Vagina (tissue), 2 donors: ENCODE measurements around the gene PHYH. TPM values are rescaled to one million over a fixed set of nuclear protein-coding genes. Genes with fewer than 3 reads are reported as not detected.
"Not testable (repeated sequence)": the region's sequence is repeated elsewhere in the genome, so short reads cannot be mapped to it uniquely, and the experiment has no call there.

Experiments
- DNase-seq, 2 donors: peaks; one replicate each; pipeline ENCODE4 v3.0.0-alpha.2; 2017; ENCODE audit errors: extremely low spot score in 2 of 2
- H3K27ac ChIP-seq: fragments of 200-600 bp; sonication (generic); one replicate; pipeline ENCODE4 v1.5.1; 2019
- H3K27me3 ChIP-seq: fragments of 200-600 bp; sonication (generic); one replicate; pipeline ENCODE4 v1.5.1; 2019
- H3K36me3 ChIP-seq, 2 donors: fragments of 200-600 bp; sonication (generic); one replicate each; pipeline ENCODE4 v1.5.1; 2017 to 2019
- H3K4me1 ChIP-seq: fragments of 200-600 bp; sonication (generic); one replicate; pipeline ENCODE4 v1.5.1; 2019
- H3K4me3 ChIP-seq, 2 donors: fragments of 200-600 bp; sonication (generic); 1 replicate in 1 of 2; 2 replicates in 1 of 2; pipeline ENCODE4 v1.5.1; 2016 to 2019
- H3K9me3 ChIP-seq: fragments of 200-600 bp; sonication (generic); one replicate; pipeline ENCODE4 v1.5.1; 2019
- POLR2A ChIP-seq, 2 donors: fragments of 450-650 bp; IDR thresholded peaks; one replicate each; pipeline ENCODE4 v1.6.1; 2017; ENCODE audit warnings: antibody characterized with exemption in 2 of 2, mild to moderate bottlenecking in 2 of 2, moderate library complexity in 2 of 2
- POLR2AphosphoS5 ChIP-seq, 2 donors: sonication (generic); formaldehyde crosslinking; IDR thresholded peaks; one replicate each; pipeline ENCODE4 v1.9.0; 2017; ENCODE audit warnings: antibody characterized with exemption in 2 of 2, mild to moderate bottlenecking in 2 of 2, low read depth in 1 of 2; ENCODE audit not compliant: insufficient read depth in 1 of 2
- intact Hi-C: fragments of 100-400 bp; cut with DNase I; formaldehyde crosslinking; loops from one replicate; pipeline ENCODE4 v1.15.1; 2023
- total RNA-seq: library from RNA; depleted of rRNA; stranded (reverse); fragments of >200 nt; gene quantifications from one replicate; pipeline ENCODE4 v1.2.3, GENCODE V29; 2016
- TF ChIP-seq, protein P1 (sequence below), 3 experiments: fragments of 450-650 bp in 2 of 3; fragments of 200-600 bp in 1 of 3; sonication (generic) in 1 of 3; IDR thresholded peaks; one replicate each; pipeline ENCODE4 v1.5.1; 2017 to 2019; ENCODE audit warnings: antibody characterized with exemption in 3 of 3, mild to moderate bottlenecking in 2 of 3, moderate library complexity in 2 of 3

Gene PHYH
- total RNA-seq, 1 donor from 2014 or later = 15.2 TPM

DNA sequence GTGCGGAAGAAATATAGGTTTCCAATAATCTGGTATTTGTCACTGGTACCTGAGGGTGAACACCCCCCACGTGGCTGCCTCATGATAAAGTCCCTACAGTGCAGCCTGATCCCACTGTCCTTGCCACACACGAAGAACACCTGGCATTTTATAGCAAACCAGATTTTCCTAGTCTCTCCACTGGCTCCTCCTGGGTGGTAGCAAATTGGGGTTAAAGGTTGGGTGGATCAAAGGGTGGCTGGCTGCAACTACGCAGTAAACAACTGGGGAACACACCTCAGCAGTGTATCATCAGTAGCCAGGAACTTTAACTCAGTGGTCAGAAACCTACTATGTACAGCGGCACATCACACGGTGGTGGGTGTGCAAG, 37.9 kb upstream of the PHYH start:
- DNase-seq = no peak
- Histone ChIP-seq H3K36me3 (peaks cover 5 to 33% of the 10 kb centered on the region in 2 donors), H3K4me1 (peaks cover 13% of the 10 kb centered on the region), H3K9me3 (no peaks in the 10 kb centered on the region), H3K4me3 (no peak overlapping the region), H3K27ac (no peak overlapping the region), H3K27me3 (no peaks in the 10 kb centered on the region)
- intact Hi-C loops = no loop called here
- TF ChIP-seq POLR2A (IDR thresholded peaks at IDR 0.05) (no peak), POLR2AphosphoS5 (IDR thresholded peaks at IDR 0.05; ENCODE audit: insufficient read depth in 1 of 2, low read depth in 1 of 2) (no peak)
- TF ChIP-seq, protein P1, sequence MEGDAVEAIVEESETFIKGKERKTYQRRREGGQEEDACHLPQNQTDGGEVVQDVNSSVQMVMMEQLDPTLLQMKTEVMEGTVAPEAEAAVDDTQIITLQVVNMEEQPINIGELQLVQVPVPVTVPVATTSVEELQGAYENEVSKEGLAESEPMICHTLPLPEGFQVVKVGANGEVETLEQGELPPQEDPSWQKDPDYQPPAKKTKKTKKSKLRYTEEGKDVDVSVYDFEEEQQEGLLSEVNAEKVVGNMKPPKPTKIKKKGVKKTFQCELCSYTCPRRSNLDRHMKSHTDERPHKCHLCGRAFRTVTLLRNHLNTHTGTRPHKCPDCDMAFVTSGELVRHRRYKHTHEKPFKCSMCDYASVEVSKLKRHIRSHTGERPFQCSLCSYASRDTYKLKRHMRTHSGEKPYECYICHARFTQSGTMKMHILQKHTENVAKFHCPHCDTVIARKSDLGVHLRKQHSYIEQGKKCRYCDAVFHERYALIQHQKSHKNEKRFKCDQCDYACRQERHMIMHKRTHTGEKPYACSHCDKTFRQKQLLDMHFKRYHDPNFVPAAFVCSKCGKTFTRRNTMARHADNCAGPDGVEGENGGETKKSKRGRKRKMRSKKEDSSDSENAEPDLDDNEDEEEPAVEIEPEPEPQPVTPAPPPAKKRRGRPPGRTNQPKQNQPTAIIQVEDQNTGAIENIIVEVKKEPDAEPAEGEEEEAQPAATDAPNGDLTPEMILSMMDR (IDR thresholded peaks at IDR 0.05) = no peak

DNA sequence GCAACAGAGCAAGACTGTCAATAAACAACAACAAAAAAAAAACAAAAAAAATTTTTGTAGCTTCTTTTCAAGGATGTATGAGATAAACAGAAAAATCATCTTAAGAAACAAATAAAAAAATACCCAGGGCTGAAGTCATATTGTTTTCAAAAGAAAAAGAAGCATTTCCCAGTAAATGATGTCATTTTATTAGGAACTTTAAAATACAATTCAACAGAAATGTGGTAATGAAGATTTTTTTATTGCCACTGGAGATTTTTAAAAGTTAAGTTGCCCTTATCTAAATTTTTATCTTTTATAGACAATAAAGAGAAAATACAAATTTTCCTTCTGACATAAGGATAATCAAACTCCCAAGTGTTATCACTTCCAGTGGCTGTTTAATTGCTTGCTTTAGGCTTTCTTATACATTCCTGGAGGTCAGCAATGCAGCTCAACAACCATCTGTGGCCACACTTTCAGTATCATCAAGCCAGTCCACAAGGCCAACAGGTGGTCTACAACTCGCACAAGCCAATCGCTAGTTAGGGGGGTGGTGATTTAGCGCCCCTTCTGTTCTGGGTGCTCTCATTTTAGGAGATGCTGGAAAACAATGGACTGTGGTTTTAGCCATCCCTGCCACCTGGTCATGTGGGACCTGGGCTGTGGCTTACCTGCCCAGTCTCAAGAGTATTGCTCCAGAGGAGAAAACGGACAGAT, 37.4 kb upstream of the PHYH start:
- Histone ChIP-seq H3K4me1 (peaks cover 13% of the 10 kb centered on the region), H3K27ac (no peak overlapping the region), H3K4me3 (no peak overlapping the region), H3K36me3 (peaks cover 5 to 38% of the 10 kb centered on the region in 2 donors), H3K27me3 (no peaks in the 10 kb centered on the region), H3K9me3 (no peaks in the 10 kb centered on the region)
- TF ChIP-seq, protein P1 (IDR thresholded peaks at IDR 0.05) = no peak
- TF ChIP-seq POLR2AphosphoS5 (IDR thresholded peaks at IDR 0.05; ENCODE audit: insufficient read depth in 1 of 2, low read depth in 1 of 2) (no peak), POLR2A (IDR thresholded peaks at IDR 0.05) (no peak)
- intact Hi-C loops = no loop called here
- DNase-seq = no peak

DNA sequence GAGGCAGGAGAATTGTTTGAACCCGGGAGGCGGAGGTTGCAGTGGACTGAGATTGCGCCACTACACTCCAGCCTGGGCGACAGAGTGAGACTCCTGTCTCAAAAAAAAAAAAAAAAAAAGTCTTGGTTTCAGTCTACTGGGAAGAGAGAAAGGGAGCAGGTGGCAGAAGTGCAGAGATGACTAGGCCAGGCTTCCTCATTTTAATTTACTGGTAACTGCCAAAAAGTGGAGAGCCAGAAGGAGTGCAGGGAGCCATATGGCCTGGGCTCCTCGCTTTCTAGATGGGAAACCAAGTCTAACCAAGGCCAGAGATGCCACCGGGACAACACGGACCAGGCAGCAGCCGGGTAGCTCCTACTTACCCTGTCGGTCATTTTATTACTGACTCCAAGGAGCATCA, 36.0 kb upstream of the PHYH start:
- DNase-seq = no peak
- intact Hi-C loops = no loop called here
- H3K27ac ChIP-seq = no peak overlapping the region
- no peaks in the 10 kb centered on the region for H3K9me3 ChIP-seq
- no peak overlapping the region for H3K4me3 ChIP-seq
- peaks cover 5 to 50% of the 10 kb centered on the region in 2 donors for H3K36me3 ChIP-seq
- H3K4me1 ChIP-seq = peaks cover 13% of the 10 kb centered on the region
- H3K27me3 ChIP-seq = no peaks in the 10 kb centered on the region
- TF ChIP-seq POLR2A (IDR thresholded peaks at IDR 0.05) (no peak), POLR2AphosphoS5 (IDR thresholded peaks at IDR 0.05; ENCODE audit: insufficient read depth in 1 of 2, low read depth in 1 of 2) (no peak)
- TF ChIP-seq, protein P1 (IDR thresholded peaks at IDR 0.05) = no peak

DNA sequence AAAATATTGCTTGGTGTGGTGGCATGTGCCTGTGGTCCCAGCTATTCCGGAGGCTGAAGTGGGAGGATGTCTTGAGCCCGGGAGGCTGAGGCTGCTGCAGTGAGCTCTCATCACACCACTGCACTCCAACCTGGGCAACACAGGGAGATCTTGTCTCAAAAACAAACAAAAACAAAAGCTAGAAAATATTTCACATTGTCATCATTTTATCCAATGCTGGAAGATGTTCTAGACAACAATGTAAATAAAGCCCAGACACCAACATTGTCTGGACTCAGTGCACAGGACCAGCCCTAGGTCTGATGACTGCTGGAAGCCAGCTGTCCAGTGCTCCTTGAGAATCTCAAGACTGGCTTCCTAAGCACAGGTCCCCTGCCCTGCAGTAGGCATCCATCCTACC, 34.7 kb upstream of the PHYH start:
- TF ChIP-seq, protein P1 (IDR thresholded peaks at IDR 0.05) = no peak
- TF ChIP-seq POLR2A (IDR thresholded peaks at IDR 0.05) (no peak), POLR2AphosphoS5 (IDR thresholded peaks at IDR 0.05; ENCODE audit: insufficient read depth in 1 of 2, low read depth in 1 of 2) (no peak)
- Histone ChIP-seq H3K27ac (no peak overlapping the region), H3K4me3 (no peak overlapping the region), H3K36me3 (peaks cover 5 to 63% of the 10 kb centered on the region in 2 donors), H3K27me3 (no peaks in the 10 kb centered on the region), H3K4me1 (peaks cover 13% of the 10 kb centered on the region), H3K9me3 (no peaks in the 10 kb centered on the region)
- no peak for DNase-seq
- intact Hi-C loops = no loop called here

DNA sequence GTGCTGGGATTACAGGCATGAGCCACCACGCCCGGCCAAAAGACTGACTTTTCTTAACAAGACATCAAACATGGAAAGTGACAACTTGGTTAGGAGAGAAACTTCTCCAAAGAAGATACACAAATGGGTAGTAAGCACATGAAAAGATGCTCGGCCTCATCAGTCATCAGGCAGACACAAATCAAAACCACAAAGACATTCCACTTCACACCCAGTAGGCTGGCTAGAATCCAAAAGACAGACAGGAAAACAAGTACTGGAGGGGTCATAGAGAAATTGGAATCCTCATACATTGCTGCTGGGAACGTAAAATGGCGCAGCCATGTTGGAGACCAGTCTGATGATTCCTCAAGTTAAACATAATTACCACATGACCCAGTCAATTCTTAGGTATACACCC, 31.8 kb upstream of the PHYH start:
- intact Hi-C loops = no loop called here
- DNase-seq = no peak
- Histone ChIP-seq H3K27me3 (no peaks in the 10 kb centered on the region), H3K27ac (no peak overlapping the region), H3K4me3 (no peak overlapping the region), H3K9me3 (no peaks in the 10 kb centered on the region), H3K36me3 (peaks cover 5 to 68% of the 10 kb centered on the region in 2 donors), H3K4me1 (no peaks in the 10 kb centered on the region)
- TF ChIP-seq POLR2AphosphoS5 (IDR thresholded peaks at IDR 0.05; ENCODE audit: insufficient read depth in 1 of 2, low read depth in 1 of 2) = no peak
- no peak for TF ChIP-seq POLR2A (IDR thresholded peaks at IDR 0.05)
- TF ChIP-seq, protein P1 (IDR thresholded peaks at IDR 0.05) = no peak

DNA sequence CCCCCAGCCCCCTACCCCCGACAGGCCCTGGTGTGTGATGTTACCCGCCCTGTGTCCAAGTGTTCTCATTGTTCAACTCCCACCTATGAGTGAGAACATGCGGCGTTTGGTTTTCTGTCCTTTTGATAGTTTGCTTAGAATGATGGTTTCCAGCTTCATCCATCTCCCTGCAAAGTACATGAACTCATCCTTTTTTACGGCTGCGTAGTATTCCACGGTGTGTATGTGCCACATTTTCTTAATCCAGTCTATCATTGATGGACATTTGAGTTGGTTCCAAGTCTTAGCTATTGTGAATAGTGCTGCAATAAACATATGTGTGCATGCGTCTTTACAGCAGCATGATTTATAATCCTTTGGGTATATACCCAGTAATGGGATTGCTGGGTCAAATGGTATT, 31.1 kb upstream of the PHYH start:
- peaks cover 5 to 75% of the 10 kb centered on the region in 2 donors for H3K36me3 ChIP-seq
- H3K4me1 ChIP-seq, H3K27me3 ChIP-seq, DNase-seq, intact Hi-C loops, H3K27ac ChIP-seq, H3K4me3 ChIP-seq, H3K9me3 ChIP-seq: not testable (repeated sequence)
